ENCODE data around the gene COL6A2. TPM values are rescaled to one million over a fixed set of nuclear protein-coding genes. Genes with fewer than 3 reads are reported as not detected.
A peak's percentile ranks its signal among the peaks of the same experiment; 100 is the strongest.

COL6A2 gene
- 227 TPM for total RNA-seq
- long read RNA-seq, transcript COL6A2-203 (27 exons, 3,101 nt): minor isoform, 8 of 682 reads
- long read RNA-seq, transcript COL6A2-201 (28 exons, 3,461 nt): major isoform, 155 of 682 reads
- long read RNA-seq, partial matches to known transcripts: 384 of 682 reads
- long read RNA-seq, other reads (novel, unspliced or antisense): 135 of 682 reads

- intact Hi-C loops (cut with DNase I): no loop called here
- peak; percentile 55 for DNase-seq
- ATAC-seq: peak; percentile 83 to 87
- Histone ChIP-seq H3K4me1 (no peaks in the 10 kb centered on the region), H3K4me3 (peak within 1 kb of the TSS; percentile 59), H3K36me3 (no peaks in the 10 kb centered on the region), H3K9me3 (peaks cover 6% of the 10 kb centered on the region), H3K27ac (peak within 1 kb of the TSS; percentile 77), H3K27me3 (ENCODE audit: low read depth) (peaks cover 35% of the 10 kb centered on the region)
- TF ChIP-seq, protein P1, sequence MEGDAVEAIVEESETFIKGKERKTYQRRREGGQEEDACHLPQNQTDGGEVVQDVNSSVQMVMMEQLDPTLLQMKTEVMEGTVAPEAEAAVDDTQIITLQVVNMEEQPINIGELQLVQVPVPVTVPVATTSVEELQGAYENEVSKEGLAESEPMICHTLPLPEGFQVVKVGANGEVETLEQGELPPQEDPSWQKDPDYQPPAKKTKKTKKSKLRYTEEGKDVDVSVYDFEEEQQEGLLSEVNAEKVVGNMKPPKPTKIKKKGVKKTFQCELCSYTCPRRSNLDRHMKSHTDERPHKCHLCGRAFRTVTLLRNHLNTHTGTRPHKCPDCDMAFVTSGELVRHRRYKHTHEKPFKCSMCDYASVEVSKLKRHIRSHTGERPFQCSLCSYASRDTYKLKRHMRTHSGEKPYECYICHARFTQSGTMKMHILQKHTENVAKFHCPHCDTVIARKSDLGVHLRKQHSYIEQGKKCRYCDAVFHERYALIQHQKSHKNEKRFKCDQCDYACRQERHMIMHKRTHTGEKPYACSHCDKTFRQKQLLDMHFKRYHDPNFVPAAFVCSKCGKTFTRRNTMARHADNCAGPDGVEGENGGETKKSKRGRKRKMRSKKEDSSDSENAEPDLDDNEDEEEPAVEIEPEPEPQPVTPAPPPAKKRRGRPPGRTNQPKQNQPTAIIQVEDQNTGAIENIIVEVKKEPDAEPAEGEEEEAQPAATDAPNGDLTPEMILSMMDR (IDR thresholded peaks at IDR 0.05): peak; percentile 22
Observed at GRCh38 chr21:46097336-46098293, at the start of gene COL6A2. Gene COL6A2 (plus strand): TSS chr21:46098112.

- no peaks in the 10 kb centered on the region for H3K36me3 ChIP-seq
- H3K27me3 ChIP-seq (ENCODE audit: low read depth): no peaks in the 10 kb centered on the region
- intact Hi-C loops (cut with DNase I): no loop called here
- H3K27ac ChIP-seq: peak overlapping the region; percentile 56
- DNase-seq: peak; percentile 57
- no peaks in the 10 kb centered on the region for H3K9me3 ChIP-seq
- peaks cover 14% of the 10 kb centered on the region for H3K4me1 ChIP-seq
- TF ChIP-seq, protein P1 (IDR thresholded peaks at IDR 0.05): no peak
- peak; percentile 82 to 90 for ATAC-seq
- H3K4me3 ChIP-seq: no peak overlapping the region
Observed at GRCh38 chr21:46048926-46049889, 48.7 kb upstream of the COL6A2 start.

GRCh38 chr21:46049890-46050667, 47.8 kb upstream of the COL6A2 start:
- Histone ChIP-seq H3K4me1 (peaks cover 14% of the 10 kb centered on the region), H3K4me3 (no peak overlapping the region), H3K9me3 (no peaks in the 10 kb centered on the region), H3K36me3 (no peaks in the 10 kb centered on the region), H3K27ac (peak overlapping the region; percentile 56), H3K27me3 (ENCODE audit: low read depth) (no peaks in the 10 kb centered on the region)
- intact Hi-C loops (cut with DNase I): no loop called here
- DNase-seq (peak; percentile 30), ATAC-seq (peak; percentile 9 to 10)
- TF ChIP-seq, protein P1 (IDR thresholded peaks at IDR 0.05): no peak

DNA sequence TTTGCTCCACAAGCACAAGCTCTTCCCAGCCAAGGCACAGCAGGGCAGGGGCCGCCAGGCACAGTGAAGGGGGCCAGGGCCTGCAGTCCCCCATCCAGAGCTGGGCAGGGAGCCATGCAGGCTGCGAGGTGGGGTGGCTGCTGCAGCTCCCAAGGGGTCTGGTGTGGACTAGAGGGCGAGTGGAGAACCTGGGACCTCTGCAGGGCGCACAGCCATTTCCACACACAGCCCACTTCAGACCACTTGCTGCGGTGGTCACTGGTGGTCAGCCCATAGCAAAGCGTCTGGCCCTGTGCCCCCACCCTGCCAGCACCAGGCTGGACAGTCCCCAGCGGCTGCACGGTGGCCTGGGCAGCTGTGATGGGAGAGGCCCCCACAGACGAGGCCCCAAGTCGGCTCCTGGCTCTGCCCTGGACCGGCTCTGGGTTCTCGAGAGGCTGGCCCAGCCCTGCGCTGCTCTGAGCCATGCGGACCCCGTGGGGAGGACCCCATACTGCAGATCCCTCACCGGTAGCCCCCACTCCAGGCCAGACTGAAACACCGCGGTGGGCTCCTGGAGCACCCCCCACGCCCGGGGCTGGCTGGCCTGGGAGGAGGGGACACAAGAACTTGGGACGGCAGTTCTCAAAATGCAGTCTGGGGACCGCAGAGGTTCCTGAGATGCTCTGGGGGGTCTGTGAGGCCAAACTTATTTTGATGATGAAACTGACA, 47.1 kb upstream of the COL6A2 start:
- no peak overlapping the region for H3K4me3 ChIP-seq
- ATAC-seq (no peak), DNase-seq (peak; percentile 38)
- H3K4me1 ChIP-seq: peaks cover 22% of the 10 kb centered on the region
- H3K36me3 ChIP-seq: no peaks in the 10 kb centered on the region
- peak overlapping the region; percentile 56 for H3K27ac ChIP-seq
- no peaks in the 10 kb centered on the region for H3K9me3 ChIP-seq
- intact Hi-C loops (cut with DNase I): no loop called here
- TF ChIP-seq, protein P1 (IDR thresholded peaks at IDR 0.05): no peak
- H3K27me3 ChIP-seq (ENCODE audit: low read depth): peaks cover 7% of the 10 kb centered on the region
